PC-9 (cell line): Measurements from ENCODE around the gene TMEM117. TPM values are rescaled to one million over a fixed set of nuclear protein-coding genes. Genes with fewer than 3 reads are reported as not detected.

Experiments
- BruUV-seq: library from RNA; stranded (reverse); fragments of 400-500 nt; replicated peaks from 2 replicates; lab custom pipeline; 2021; lab: Mats Ljungman, UMichigan
- CTCF ChIA-PET: fragments of 300-600 bp; sonication (Branson Sonifier 250); formaldehyde crosslinking; loops from one replicate; lab custom pipeline; 2022; ENCODE audit warnings: antibody characterized with exemption; lab: Charles Lee
- POLR2A ChIA-PET: fragments of 300-600 bp; sonication (Branson Sonifier 250); formaldehyde crosslinking; loops from one replicate; lab custom pipeline; 2022; ENCODE audit warnings: antibody characterized with exemption; ENCODE audit not compliant: unreplicated experiment; lab: Charles Lee
- DNase-seq, 2 experiments: peaks; one replicate each; pipeline versions ENCODE4 v3.0.0 to v3.0.0-alpha.2; 2015 to 2022; ENCODE audit warnings: mixed read lengths in 1 of 2
- H2AFZ ChIP-seq: fragments of 200-600 bp; sonication (generic); 2 replicates; pipeline ENCODE4 v1.8.1; 2017; ENCODE audit warnings: antibody characterized with exemption
- H3F3A ChIP-seq: fragments of 200-600 bp; sonication (generic); 2 replicates; pipeline ENCODE4 v1.8.1; 2017; ENCODE audit warnings: antibody characterized with exemption, mild to moderate bottlenecking, low read depth; ENCODE audit not compliant: insufficient read depth
- H3K27ac ChIP-seq: fragments of 200-600 bp; sonication (generic); 2 replicates; pipeline ENCODE4 v1.6.1; 2016; ENCODE audit warnings: mixed run types
- H3K27me3 ChIP-seq: fragments of 200-600 bp; sonication (generic); 2 replicates; pipeline ENCODE4 v1.6.1; 2016; ENCODE audit warnings: low read depth, mixed run types; ENCODE audit not compliant: insufficient read depth
- H3K36me3 ChIP-seq: fragments of 200-600 bp; sonication (generic); 2 replicates; pipeline ENCODE4 v1.6.1; 2016; ENCODE audit warnings: low read depth, mixed run types
- H3K4me1 ChIP-seq: fragments of 200-600 bp; sonication (generic); replicated peaks from 2 replicates; pipeline ENCODE4 v1.6.1; 2016; ENCODE audit warnings: mixed run types; ENCODE audit not compliant: insufficient read depth
- H3K4me2 ChIP-seq: fragments of 200-600 bp; sonication (generic); 2 replicates; pipeline ENCODE4 v1.6.1; 2017; ENCODE audit warnings: mixed run types
- H3K4me3 ChIP-seq: fragments of 200-600 bp; sonication (generic); 2 replicates; pipeline ENCODE4 v1.6.1; 2016; ENCODE audit warnings: mixed run types
- H3K79me2 ChIP-seq: fragments of 200-600 bp; sonication (generic); 2 replicates; pipeline ENCODE4 v1.6.1; 2017; ENCODE audit warnings: low read depth, mixed run types
- H3K9me2 ChIP-seq: fragments of 200-600 bp; sonication (generic); 2 replicates; pipeline ENCODE4 v1.8.1; 2017; ENCODE audit warnings: mild to moderate bottlenecking; ENCODE audit not compliant: insufficient read depth
- H3K9me3 ChIP-seq: fragments of 200-600 bp; sonication (generic); 2 replicates; pipeline ENCODE4 v1.8.1; 2016; ENCODE audit warnings: low read depth; ENCODE audit not compliant: insufficient read depth
- H4K20me1 ChIP-seq: fragments of 200-600 bp; sonication (generic); 2 replicates; pipeline ENCODE4 v1.8.1; 2017; ENCODE audit not compliant: insufficient read depth
- EZH2 ChIP-seq: fragments of 200-600 bp; sonication (generic); IDR thresholded peaks from 2 replicates; pipeline ENCODE4 v1.8.0; 2017; ENCODE audit warnings: antibody characterized with exemption, low read depth
- intact Hi-C: fragments of 100-400 bp; cut with micrococcal nuclease; formaldehyde crosslinking; loops from one replicate; pipeline ENCODE4 v1.10.0; 2022; ENCODE audit not compliant: unreplicated experiment
- total RNA-seq: library from RNA; stranded (reverse); gene quantifications from 2 replicates; pipeline ENCODE4 v1.2.3, GENCODE V29; 2021
- TF ChIP-seq, protein P1 (sequence below): fragments of 200-600 bp; sonication (generic); conservative IDR thresholded peaks from 2 replicates; pipeline ENCODE4 v1.6.1; 2017; ENCODE audit warnings: mixed run types, antibody characterized with exemption, mild to moderate bottlenecking, moderate library complexity

TMEM117 gene
- total RNA-seq, 1 experiment from 2014 or later: 2.0 TPM

DNA sequence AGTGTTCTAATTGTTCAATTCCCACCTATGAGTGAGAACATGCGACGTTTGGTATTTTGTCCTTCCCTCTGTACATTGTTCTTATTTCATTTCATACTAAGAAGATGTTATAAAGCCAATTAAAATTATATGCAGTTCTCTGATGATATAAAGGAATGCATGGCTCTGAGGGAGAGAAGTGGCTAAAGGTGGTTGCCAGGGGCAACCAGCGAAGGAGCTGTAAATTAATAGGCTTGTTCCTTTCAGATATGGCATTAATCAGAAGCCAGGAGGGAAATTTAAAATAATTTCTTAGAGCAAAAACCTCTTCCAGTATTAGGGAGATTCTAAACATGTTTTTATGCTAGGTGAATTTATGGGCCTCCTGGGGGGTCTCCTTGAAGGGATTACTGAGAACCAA is 227.8 kb downstream of the TMEM117 start:
- no peak for TF ChIP-seq EZH2
- TF ChIP-seq, protein P1, sequence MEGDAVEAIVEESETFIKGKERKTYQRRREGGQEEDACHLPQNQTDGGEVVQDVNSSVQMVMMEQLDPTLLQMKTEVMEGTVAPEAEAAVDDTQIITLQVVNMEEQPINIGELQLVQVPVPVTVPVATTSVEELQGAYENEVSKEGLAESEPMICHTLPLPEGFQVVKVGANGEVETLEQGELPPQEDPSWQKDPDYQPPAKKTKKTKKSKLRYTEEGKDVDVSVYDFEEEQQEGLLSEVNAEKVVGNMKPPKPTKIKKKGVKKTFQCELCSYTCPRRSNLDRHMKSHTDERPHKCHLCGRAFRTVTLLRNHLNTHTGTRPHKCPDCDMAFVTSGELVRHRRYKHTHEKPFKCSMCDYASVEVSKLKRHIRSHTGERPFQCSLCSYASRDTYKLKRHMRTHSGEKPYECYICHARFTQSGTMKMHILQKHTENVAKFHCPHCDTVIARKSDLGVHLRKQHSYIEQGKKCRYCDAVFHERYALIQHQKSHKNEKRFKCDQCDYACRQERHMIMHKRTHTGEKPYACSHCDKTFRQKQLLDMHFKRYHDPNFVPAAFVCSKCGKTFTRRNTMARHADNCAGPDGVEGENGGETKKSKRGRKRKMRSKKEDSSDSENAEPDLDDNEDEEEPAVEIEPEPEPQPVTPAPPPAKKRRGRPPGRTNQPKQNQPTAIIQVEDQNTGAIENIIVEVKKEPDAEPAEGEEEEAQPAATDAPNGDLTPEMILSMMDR: no peak
- POLR2A ChIA-PET: interaction anchor here (0.5 kb wide), 1 partner anchor 13 kb away, joined by 4 read pairs; no protein-coding TSS in a partner anchor
- Histone ChIP-seq H3K27ac (no peak overlapping the region), H4K20me1 (no peaks in the 10 kb centered on the region), H3K4me3 (no peak overlapping the region), H3K4me1 (no peaks in the 10 kb centered on the region), H3K9me3 (no peaks in the 10 kb centered on the region), H3F3A (no peaks in the 10 kb centered on the region), H3K4me2 (no peak overlapping the region), H3K36me3 (no peaks in the 10 kb centered on the region), H3K9me2 (no peaks in the 10 kb centered on the region), H3K27me3 (no peaks in the 10 kb centered on the region), H3K79me2 (no peaks in the 10 kb centered on the region), H2AFZ (no peak overlapping the region)
- intact Hi-C loops: no loop called here
- CTCF ChIA-PET: no interaction called here
- DNase-seq: no peak
- BruUV-seq: no TSS peak

- no peaks in the 10 kb centered on the region for H3K4me1 ChIP-seq
These were observed 241.0 kb downstream of the TMEM117 start for GRCh38 chr12:44076871-44077270.

DNA sequence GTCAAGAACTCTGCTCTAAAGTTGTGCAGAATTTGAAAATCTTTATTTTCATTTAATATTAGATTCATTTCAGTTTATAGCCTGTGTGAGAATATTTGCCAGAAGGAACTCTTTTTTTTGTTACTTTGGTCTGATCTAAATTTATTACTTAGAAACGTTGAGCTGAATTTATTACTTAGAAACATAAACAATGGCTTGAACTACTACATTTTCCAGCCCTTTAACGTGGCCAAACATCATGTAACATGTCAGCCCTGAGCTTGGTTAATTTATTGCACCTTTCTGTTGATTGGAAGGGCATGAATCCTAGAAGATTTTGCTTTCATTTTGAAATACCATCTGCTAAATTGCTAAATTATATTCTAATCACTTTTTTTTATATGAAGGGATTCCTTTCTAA is 241.4 kb downstream of the TMEM117 start:
- Histone ChIP-seq H3K36me3 (no peaks in the 10 kb centered on the region), H3K4me3 (no peak overlapping the region), H4K20me1 (no peaks in the 10 kb centered on the region), H3K79me2 (no peaks in the 10 kb centered on the region), H3F3A (no peaks in the 10 kb centered on the region), H3K27ac (no peak overlapping the region), H3K9me3 (no peaks in the 10 kb centered on the region), H3K9me2 (no peaks in the 10 kb centered on the region), H2AFZ (no peak overlapping the region), H3K4me2 (no peak overlapping the region), H3K27me3 (no peaks in the 10 kb centered on the region), H3K4me1 (no peaks in the 10 kb centered on the region)
- ChIA-PET POLR2A (no interaction called here), CTCF (no interaction called here)
- intact Hi-C loops: no loop called here
- DNase-seq: no peak
- TF ChIP-seq, protein P1: no peak
- no peak for TF ChIP-seq EZH2
- BruUV-seq: no TSS peak

More at GRCh38 chr12:44076871-44077270, 241.0 kb downstream of the TMEM117 start:
- Histone ChIP-seq H3F3A (no peaks in the 10 kb centered on the region), H4K20me1 (no peaks in the 10 kb centered on the region), H3K4me2 (no peak overlapping the region), H3K9me3 (no peaks in the 10 kb centered on the region), H3K27ac (no peak overlapping the region), H3K27me3 (no peaks in the 10 kb centered on the region), H3K79me2 (no peaks in the 10 kb centered on the region), H3K9me2 (no peaks in the 10 kb centered on the region), H2AFZ (no peak overlapping the region), H3K4me3 (no peak overlapping the region), H3K36me3 (no peaks in the 10 kb centered on the region)
- CTCF ChIA-PET: no interaction called here
- no peak for DNase-seq
- BruUV-seq: no TSS peak
- POLR2A ChIA-PET: no interaction called here
- no peak for TF ChIP-seq EZH2
- TF ChIP-seq, protein P1: no peak
- intact Hi-C loops: no loop called here
